RCC 7860 (cell line): Measurements from ENCODE around the gene ZNF211.

Experiments
- DNase-seq: peaks from one replicate; pipeline ENCODE4 v3.0.0-alpha.2; 2015; ENCODE audit warnings: low spot score
- FAIRE-seq: peaks from 2 replicates; lab custom pipeline; 2012; peaks lifted over from hg19 to GRCh38; lab: Jason Lieb, UNC

The ZNF211 gene

GRCh38 chr19:57653689-57654088, 20.7 kb downstream of the ZNF211 start:
- no peak for DNase-seq
- no peak for FAIRE-seq

GRCh38 chr19:57655443-57655842, 22.5 kb downstream of the ZNF211 start:
- FAIRE-seq (no peak), DNase-seq (no peak)

- FAIRE-seq, result no peak
- no peak for DNase-seq
Measured at GRCh38 chr19:57656346-57656745, 23.4 kb downstream of the ZNF211 start.

GRCh38 chr19:57664269-57665127, 31.5 kb downstream of the ZNF211 start:
- no peak for DNase-seq
- no peak for FAIRE-seq

GRCh38 chr19:57665261-57665806, 32.4 kb downstream of the ZNF211 start:
- no peak for FAIRE-seq
- no peak for DNase-seq

GRCh38 chr19:57667228-57667627, 34.3 kb downstream of the ZNF211 start:
- DNase-seq (no peak), FAIRE-seq (no peak)

GRCh38 chr19:57668635-57669034, 35.7 kb downstream of the ZNF211 start, which contains the start of gene ZSCAN4:
ZSCAN4 (plus strand) TSS chr19:57668935; CDS start chr19:57676146, 7,211 bp downstream.
- DNase-seq (no peak), FAIRE-seq (no peak)

- FAIRE-seq (no peak), DNase-seq (no peak)
Measured at GRCh38 chr19:57671124-57671895, 38.3 kb downstream of the ZNF211 start.

- DNase-seq (no peak), FAIRE-seq (no peak)
Measured at GRCh38 chr19:57672466-57672865, 39.5 kb downstream of the ZNF211 start.

- DNase-seq (no peak), FAIRE-seq (no peak)
Measured at GRCh38 chr19:57675881-57676280, 42.9 kb downstream of the ZNF211 start.

GRCh38 chr19:57682226-57682766, 49.3 kb downstream of the ZNF211 start:
- DNase-seq (no peak), FAIRE-seq (no peak)

GRCh38 chr19:57686727-57687126, 53.8 kb downstream of the ZNF211 start:
- DNase-seq (no peak), FAIRE-seq (no peak)

GRCh38 chr19:57687363-57688010, 54.5 kb downstream of the ZNF211 start:
- FAIRE-seq (no peak), DNase-seq (no peak)

GRCh38 chr19:57688011-57688763, 55.2 kb downstream of the ZNF211 start:
- FAIRE-seq (no peak), DNase-seq (no peak)

GRCh38 chr19:57689750-57690149, 56.8 kb downstream of the ZNF211 start:
- DNase-seq (no peak), FAIRE-seq (no peak)
